Superior temporal gyrus (tissue), 1 donor: ENCODE results near the gene PUS7.
"Not testable (repeated sequence)": the region's sequence is repeated elsewhere in the genome, so short reads cannot be mapped to it uniquely, and the experiment has no call there.

ENCODE experiments used
- DNase-seq: peaks from one replicate; pipeline ENCODE4 v3.0.0-alpha.2; 2016; ENCODE audit errors: extremely low spot score

PUS7 gene

GRCh38 chr7:105497016-105497415, 25.1 kb downstream of the PUS7 start:
- no peak for DNase-seq

GRCh38 chr7:105496521-105496920, 25.6 kb downstream of the PUS7 start:
- DNase-seq = no peak

- peak; percentile 18 for DNase-seq
Observed at GRCh38 chr7:105493923-105494315, 28.2 kb downstream of the PUS7 start.

- DNase-seq = no peak
Observed at GRCh38 chr7:105493196-105493922, 28.7 kb downstream of the PUS7 start.

GRCh38 chr7:105489409-105489808, 32.7 kb downstream of the PUS7 start:
- no peak for DNase-seq

- peak; percentile 75 for DNase-seq
Observed at GRCh38 chr7:105487579-105488571, 34.2 kb downstream of the PUS7 start.

- no peak for DNase-seq
Observed at GRCh38 chr7:105480931-105481330, 41.1 kb downstream of the PUS7 start.

GRCh38 chr7:105478606-105479005, 43.5 kb downstream of the PUS7 start:
- DNase-seq = no peak

- no peak for DNase-seq
Observed at GRCh38 chr7:105477908-105478307, 44.2 kb downstream of the PUS7 start.

- no peak for DNase-seq
Observed at GRCh38 chr7:105474045-105474444, 48.0 kb downstream of the PUS7 start.

GRCh38 chr7:105473163-105473562, 48.9 kb downstream of the PUS7 start:
- DNase-seq = no peak

- DNase-seq = no peak
Observed at GRCh38 chr7:105470846-105471245, 51.2 kb downstream of the PUS7 start.

- DNase-seq = no peak
Observed at GRCh38 chr7:105470090-105470489, 52.0 kb downstream of the PUS7 start.

GRCh38 chr7:105462765-105463420, 59.2 kb downstream of the PUS7 start:
- no peak for DNase-seq

GRCh38 chr7:105461518-105461917, 60.6 kb downstream of the PUS7 start:
- no peak for DNase-seq

GRCh38 chr7:105457619-105458225, 64.3 kb downstream of the PUS7 start:
- no peak for DNase-seq

GRCh38 chr7:105454921-105455320, 67.2 kb downstream of the PUS7 start:
- DNase-seq = no peak

- no peak for DNase-seq
Observed at GRCh38 chr7:105454095-105454747, 67.8 kb downstream of the PUS7 start.

GRCh38 chr7:105452085-105452484, 70.0 kb downstream of the PUS7 start:
- no peak for DNase-seq

- not testable (repeated sequence) for DNase-seq
Observed at GRCh38 chr7:105450870-105451269, 71.2 kb downstream of the PUS7 start.

GRCh38 chr7:105450177-105450861, 71.8 kb downstream of the PUS7 start:
- DNase-seq = no peak
